Neural progenitor cell (in vitro differentiated cells): ENCODE measurements around the gene PIGV. TPM values are rescaled to one million over a fixed set of nuclear protein-coding genes. Genes with fewer than 3 reads are reported as not detected.

Experiments
- DNase-seq: peaks from one replicate; pipeline ENCODE4 v3.0.0-alpha.2; 2016; ENCODE audit warnings: low spot score
- H2AFZ ChIP-seq: fragments of 200-600 bp; sonication (generic); replicated peaks from 2 replicates; pipeline ENCODE4 v1.6.1; 2016; ENCODE audit warnings: antibody characterized with exemption
- H3F3A ChIP-seq: fragments of 200-600 bp; sonication (generic); 2 replicates; pipeline ENCODE4 v1.6.1; 2016; ENCODE audit warnings: antibody characterized with exemption, low read depth
- H3K27ac ChIP-seq: fragments of 200-600 bp; sonication (generic); 2 replicates; pipeline ENCODE4 v1.5.1; 2016; ENCODE audit warnings: mild to moderate bottlenecking
- H3K27me3 ChIP-seq: fragments of 200-600 bp; sonication (generic); 2 replicates; pipeline ENCODE4 v1.6.1; 2016; ENCODE audit warnings: mild to moderate bottlenecking, moderate library complexity
- H3K36me3 ChIP-seq: fragments of 200-600 bp; sonication (generic); 2 replicates; pipeline ENCODE4 v1.5.1; 2016
- H3K4me1 ChIP-seq: fragments of 200-600 bp; sonication (generic); 2 replicates; pipeline ENCODE4 v1.6.1; 2016; ENCODE audit warnings: mixed run types
- H3K4me2 ChIP-seq: fragments of 200-600 bp; sonication (generic); 2 replicates; pipeline ENCODE4 v1.6.1; 2016
- H3K4me3 ChIP-seq: fragments of 200-600 bp; sonication (generic); 2 replicates; pipeline ENCODE4 v1.5.1; 2016
- H3K79me2 ChIP-seq: fragments of 200-600 bp; sonication (generic); 2 replicates; pipeline ENCODE4 v1.6.1; 2016; ENCODE audit warnings: low read depth
- H3K9ac ChIP-seq: fragments of 200-600 bp; sonication (generic); 2 replicates; pipeline ENCODE4 v1.6.1; 2016
- H3K9me3 ChIP-seq: fragments of 200-600 bp; sonication (generic); 2 replicates; pipeline ENCODE4 v1.5.1; 2016; ENCODE audit warnings: low read depth
- H4K20me1 ChIP-seq: fragments of 200-600 bp; sonication (generic); 2 replicates; pipeline ENCODE4 v1.6.1; 2016; ENCODE audit warnings: low read depth
- H3K27ac Mint-ChIP-seq: 3 replicates; pipeline ENCODE4 v1.8.0; 2021; ENCODE audit warnings: mixed read lengths
- H3K27me3 Mint-ChIP-seq: 2 replicates; pipeline ENCODE4 v1.8.0; 2022; ENCODE audit warnings: low read depth, mild to moderate bottlenecking, inconsistent platforms, moderate library complexity, mixed read lengths; ENCODE audit not compliant: insufficient read depth
- H3K36me3 Mint-ChIP-seq: 3 replicates; pipeline ENCODE4 v1.8.0; 2021; ENCODE audit warnings: mixed read lengths
- H3K4me1 Mint-ChIP-seq: 3 replicates; pipeline ENCODE4 v1.8.0; 2021; ENCODE audit warnings: mixed read lengths
- H3K4me3 Mint-ChIP-seq: 3 replicates; pipeline ENCODE4 v1.8.0; 2021; ENCODE audit warnings: mild to moderate bottlenecking, moderate library complexity, mixed read lengths
- H3K9me3 Mint-ChIP-seq: 3 replicates; pipeline ENCODE4 v1.8.0; 2020; ENCODE audit warnings: mixed read lengths
- EZH2 ChIP-seq: fragments of 200-600 bp; sonication (generic); IDR thresholded peaks from 2 replicates; pipeline ENCODE4 v1.6.1; 2017; ENCODE audit warnings: antibody characterized with exemption, mild to moderate bottlenecking, moderate library complexity
- EZH2phosphoT487 ChIP-seq: fragments of 200-600 bp; sonication (generic); IDR thresholded peaks from 2 replicates; pipeline ENCODE4 v1.6.1; 2017; ENCODE audit warnings: antibody characterized with exemption
- total RNA-seq: library from RNA; depleted of rRNA; stranded (reverse); fragments of >200 nt; gene quantifications from 2 replicates; pipeline ENCODE4 v1.2.3, GENCODE V29; 2015; ENCODE audit warnings: low replicate concordance
- TF ChIP-seq, protein P1 (sequence below): fragments of 200-600 bp; sonication (generic); IDR thresholded peaks from 2 replicates; pipeline ENCODE4 v1.5.1; 2017; ENCODE audit warnings: antibody characterized with exemption, mild to moderate bottlenecking

Gene PIGV
- total RNA-seq, 1 donor from 2014 or later, result 19.4 TPM

DNA sequence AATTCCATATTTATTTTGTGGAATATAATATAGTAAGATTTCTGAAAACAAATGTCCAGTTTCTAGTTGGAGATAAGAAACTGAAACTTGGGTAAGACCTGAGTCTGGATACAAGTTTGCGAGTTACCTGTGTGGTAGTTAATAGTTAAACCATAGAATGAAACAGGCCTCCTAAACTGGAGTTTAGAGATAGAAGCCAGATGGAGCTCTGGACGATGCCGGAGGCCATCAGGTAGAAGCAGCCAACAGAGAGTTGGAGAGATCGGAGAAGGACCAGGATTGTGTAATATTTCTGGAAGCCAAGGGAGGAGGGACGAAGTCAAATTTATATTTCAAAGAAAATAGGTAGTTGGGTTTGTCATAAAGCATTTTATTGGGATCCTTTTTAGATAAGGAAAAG, 46.8 kb upstream of the PIGV start:
- no peaks in the 10 kb centered on the region for H3K27me3 ChIP-seq
- DNase-seq, result no peak
- Mint-ChIP-seq H3K9me3 (no peaks in the 10 kb centered on the region), H3K27me3 (peaks cover 2% of the 10 kb centered on the region), H3K4me1 (peaks cover 7% of the 10 kb centered on the region), H3K27ac (no peak overlapping the region), H3K4me3 (no peak overlapping the region), H3K36me3 (peaks cover 30% of the 10 kb centered on the region)
- TF ChIP-seq EZH2 (no peak), EZH2phosphoT487 (no peak)
- TF ChIP-seq, protein P1, sequence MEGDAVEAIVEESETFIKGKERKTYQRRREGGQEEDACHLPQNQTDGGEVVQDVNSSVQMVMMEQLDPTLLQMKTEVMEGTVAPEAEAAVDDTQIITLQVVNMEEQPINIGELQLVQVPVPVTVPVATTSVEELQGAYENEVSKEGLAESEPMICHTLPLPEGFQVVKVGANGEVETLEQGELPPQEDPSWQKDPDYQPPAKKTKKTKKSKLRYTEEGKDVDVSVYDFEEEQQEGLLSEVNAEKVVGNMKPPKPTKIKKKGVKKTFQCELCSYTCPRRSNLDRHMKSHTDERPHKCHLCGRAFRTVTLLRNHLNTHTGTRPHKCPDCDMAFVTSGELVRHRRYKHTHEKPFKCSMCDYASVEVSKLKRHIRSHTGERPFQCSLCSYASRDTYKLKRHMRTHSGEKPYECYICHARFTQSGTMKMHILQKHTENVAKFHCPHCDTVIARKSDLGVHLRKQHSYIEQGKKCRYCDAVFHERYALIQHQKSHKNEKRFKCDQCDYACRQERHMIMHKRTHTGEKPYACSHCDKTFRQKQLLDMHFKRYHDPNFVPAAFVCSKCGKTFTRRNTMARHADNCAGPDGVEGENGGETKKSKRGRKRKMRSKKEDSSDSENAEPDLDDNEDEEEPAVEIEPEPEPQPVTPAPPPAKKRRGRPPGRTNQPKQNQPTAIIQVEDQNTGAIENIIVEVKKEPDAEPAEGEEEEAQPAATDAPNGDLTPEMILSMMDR, result no peak
- H3K4me1 ChIP-seq, result no peaks in the 10 kb centered on the region
- H2AFZ ChIP-seq, result no peak overlapping the region
- peaks cover 11% of the 10 kb centered on the region for H3F3A ChIP-seq
- no peak overlapping the region for H3K4me3 ChIP-seq
- peaks cover 24% of the 10 kb centered on the region for H3K36me3 ChIP-seq
- no peak overlapping the region for H3K9ac ChIP-seq
- H4K20me1 ChIP-seq, result peaks cover 93% of the 10 kb centered on the region
- no peak overlapping the region for H3K4me2 ChIP-seq
- H3K27ac ChIP-seq, result no peak overlapping the region
- no peaks in the 10 kb centered on the region for H3K9me3 ChIP-seq
- H3K79me2 ChIP-seq, result peaks cover 100% of the 10 kb centered on the region

DNA sequence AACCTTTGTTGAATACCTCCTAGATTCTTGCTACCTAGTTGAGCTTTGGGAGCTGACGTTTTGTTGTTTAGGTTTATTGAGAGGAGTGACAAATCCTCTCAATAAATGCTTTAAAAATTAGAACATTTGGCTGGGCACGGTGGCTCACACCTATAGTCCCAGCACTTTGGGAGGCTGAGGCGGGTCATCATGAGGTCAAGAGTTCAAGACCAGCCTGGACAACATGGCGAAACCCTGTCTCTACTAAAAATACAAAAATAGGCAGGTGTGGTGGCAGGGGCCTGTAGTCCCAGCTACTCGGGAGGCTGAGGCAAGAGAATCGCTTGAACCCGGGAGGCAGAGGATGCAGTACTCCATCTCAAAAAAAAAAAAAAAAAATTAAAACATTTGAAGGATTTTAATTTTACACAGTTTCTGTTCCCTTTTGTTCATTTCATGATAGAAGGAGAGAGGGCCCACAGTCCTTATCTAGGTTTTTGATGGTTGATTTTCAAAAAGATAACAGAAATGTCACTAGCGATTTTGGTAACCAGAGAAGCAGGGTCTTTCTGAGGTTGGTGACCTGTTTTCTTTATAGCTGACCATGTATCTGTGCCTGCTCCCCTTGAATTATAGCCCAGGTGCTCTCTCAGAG, 44.2 kb upstream of the PIGV start:
- Mint-ChIP-seq H3K9me3 (no peaks in the 10 kb centered on the region), H3K4me1 (peaks cover 11% of the 10 kb centered on the region), H3K27me3 (peaks cover 2% of the 10 kb centered on the region), H3K27ac (no peak overlapping the region), H3K36me3 (peaks cover 47% of the 10 kb centered on the region), H3K4me3 (no peak overlapping the region)
- Histone ChIP-seq H3K79me2 (peaks cover 100% of the 10 kb centered on the region), H3K36me3 (peaks cover 31% of the 10 kb centered on the region), H3K27ac (no peak overlapping the region), H3K9me3 (no peaks in the 10 kb centered on the region), H3K4me3 (no peak overlapping the region), H4K20me1 (peaks cover 99% of the 10 kb centered on the region), H3F3A (peaks cover 28% of the 10 kb centered on the region), H2AFZ (no peak overlapping the region), H3K9ac (no peak overlapping the region), H3K4me1 (no peaks in the 10 kb centered on the region), H3K27me3 (no peaks in the 10 kb centered on the region), H3K4me2 (no peak overlapping the region)
- TF ChIP-seq EZH2 (no peak), EZH2phosphoT487 (no peak)
- TF ChIP-seq, protein P1, result no peak
- DNase-seq, result no peak

DNA sequence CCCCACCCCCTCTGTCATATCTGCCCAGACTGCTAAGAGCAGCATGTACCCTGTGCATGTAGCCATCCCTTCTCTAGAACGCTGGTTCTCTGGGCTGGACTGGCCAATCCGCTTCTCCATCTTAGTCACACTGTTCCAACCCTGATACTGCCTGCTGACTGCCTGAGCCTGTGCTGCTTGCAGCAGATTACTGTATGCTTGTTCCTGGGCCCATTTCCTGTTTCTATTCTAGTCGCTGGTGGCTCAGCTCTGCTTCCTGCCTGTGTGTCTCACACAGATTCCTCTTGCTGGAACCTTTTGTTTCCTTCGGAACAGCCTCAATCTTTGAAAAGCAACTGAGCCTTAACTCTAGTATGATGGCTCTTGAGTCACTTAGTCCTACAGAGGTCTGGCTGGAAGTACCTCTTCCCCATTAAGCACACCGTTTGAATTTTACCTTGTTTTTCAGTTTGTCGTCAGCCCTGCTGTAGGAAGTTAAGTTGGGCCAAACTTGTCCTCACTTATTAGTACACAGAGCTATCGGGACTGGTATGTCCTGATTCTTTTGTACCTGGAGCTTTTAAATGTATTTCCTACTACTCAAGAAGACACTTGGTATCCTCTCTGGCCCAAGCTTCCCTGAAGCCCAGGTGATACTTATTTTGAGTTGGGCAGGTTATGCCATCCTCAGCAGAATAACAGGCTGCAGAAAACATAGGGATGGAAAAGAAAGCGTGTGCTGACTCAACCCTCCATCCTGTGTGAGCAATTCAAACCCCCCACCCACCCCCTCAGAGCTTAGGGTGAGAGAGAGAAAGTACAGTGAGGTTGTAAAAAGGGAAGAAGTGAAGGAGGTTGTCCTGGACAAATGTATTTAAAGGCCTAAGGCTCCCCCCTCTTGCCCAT, 43.4 kb upstream of the PIGV start:
- no peak overlapping the region for H3K27ac Mint-ChIP-seq
- H3K36me3 Mint-ChIP-seq, result peaks cover 49% of the 10 kb centered on the region

More for the DNA sequence above, 43.4 kb upstream of the PIGV start:
- Histone ChIP-seq H3K4me3 (no peak overlapping the region), H3K9ac (no peak overlapping the region), H3K79me2 (peaks cover 100% of the 10 kb centered on the region), H3K4me2 (no peak overlapping the region), H3F3A (peaks cover 28% of the 10 kb centered on the region), H3K36me3 (peaks cover 31% of the 10 kb centered on the region), H3K27ac (no peak overlapping the region), H3K9me3 (no peaks in the 10 kb centered on the region), H4K20me1 (peaks cover 99% of the 10 kb centered on the region), H3K27me3 (no peaks in the 10 kb centered on the region), H2AFZ (no peak overlapping the region), H3K4me1 (no peaks in the 10 kb centered on the region)
- TF ChIP-seq, protein P1, result no peak
- TF ChIP-seq EZH2 (no peak), EZH2phosphoT487 (no peak)
- Mint-ChIP-seq H3K27me3 (peaks cover 2% of the 10 kb centered on the region), H3K4me3 (no peak overlapping the region), H3K4me1 (peaks cover 11% of the 10 kb centered on the region), H3K9me3 (no peaks in the 10 kb centered on the region)
- DNase-seq, result peak; percentile 25
